NOMO-1 treated with dmso at 0.1 percent for 144 hours (cell line): ENCODE data around the gene SHTN1.
A peak's percentile ranks its signal among the peaks of the same experiment; 100 is the strongest.

Experiments used
- DNase-seq: peaks from one replicate; lab custom pipeline; 2025; ENCODE audit not compliant: unreplicated experiment; lab: John Stamatoyannopoulos, UW

Gene SHTN1

DNA sequence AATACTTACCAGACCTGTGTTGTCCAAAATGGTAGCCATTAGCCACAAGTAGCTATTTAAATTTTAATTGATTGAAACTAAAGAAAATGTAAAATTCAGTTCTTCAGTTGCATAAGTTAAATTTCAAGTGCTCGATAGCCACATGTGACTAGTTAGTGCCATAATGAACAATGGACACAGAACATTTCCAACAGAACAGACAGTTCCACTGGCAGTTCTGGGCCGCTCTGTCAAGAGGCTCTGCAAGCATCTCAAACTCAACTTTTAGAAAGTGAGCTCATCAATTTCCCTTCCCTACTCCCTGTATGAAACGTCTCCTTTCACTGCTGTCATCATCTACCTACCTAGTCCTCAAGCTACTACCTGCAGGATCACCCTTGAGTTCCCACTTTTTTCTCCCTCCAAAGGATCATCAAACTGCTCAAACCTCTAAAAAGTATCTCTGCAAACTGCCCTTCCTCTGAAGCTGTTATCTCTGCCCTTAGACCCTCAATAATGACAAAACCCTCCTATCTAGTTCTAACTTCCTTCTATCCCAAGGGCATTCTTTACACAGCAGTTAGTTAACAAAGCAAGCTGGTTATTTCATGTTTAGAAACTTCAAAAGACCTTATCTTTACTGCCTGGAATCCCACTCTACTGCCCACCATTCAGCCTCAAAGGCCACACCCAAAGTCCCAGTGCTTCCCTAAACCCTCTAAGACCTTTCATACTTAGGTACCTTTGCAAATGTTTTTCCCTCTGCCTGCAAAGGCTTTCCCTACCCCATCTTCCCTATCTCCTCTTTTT is 20.6 kb downstream of the SHTN1 start:
- DNase-seq, result no peak

DNA sequence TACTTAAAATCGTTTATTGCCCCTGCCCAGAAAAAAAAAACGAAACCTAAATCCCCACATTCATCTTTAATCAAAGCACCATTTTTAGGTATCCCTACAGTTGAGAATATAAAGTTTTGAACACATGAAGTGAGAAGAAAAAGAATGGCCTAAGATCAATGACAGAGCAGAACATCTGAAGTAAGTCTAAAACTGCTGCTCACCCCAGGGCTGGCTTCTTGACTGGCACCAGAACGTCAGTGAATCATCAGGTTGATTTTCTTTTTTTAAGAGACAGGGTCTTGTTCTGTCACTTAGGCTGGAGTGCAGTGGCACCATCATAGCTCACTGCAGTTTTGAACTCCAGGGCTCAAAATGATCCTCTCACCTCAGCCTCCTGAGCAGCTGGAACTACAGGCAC is 24.9 kb downstream of the SHTN1 start:
- DNase-seq, result no peak

DNA sequence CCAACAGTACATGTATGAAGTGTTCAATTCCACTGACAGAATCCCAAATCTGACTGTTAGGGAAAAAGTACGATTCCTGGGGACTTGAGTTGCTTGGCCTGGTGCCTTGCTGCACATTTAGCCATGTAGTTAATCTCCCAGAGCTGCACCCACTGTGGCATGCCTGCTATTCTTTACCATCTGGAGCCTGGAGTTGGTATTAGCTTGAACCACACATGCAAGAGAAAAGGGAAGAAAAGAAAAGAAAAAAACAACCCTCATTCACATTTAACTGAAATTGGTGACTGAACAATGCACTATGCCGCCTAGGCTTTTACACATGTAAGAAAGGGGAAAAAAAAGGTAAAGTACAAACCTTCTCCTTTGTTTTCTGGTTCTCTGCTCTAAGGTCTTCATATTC is 26.1 kb downstream of the SHTN1 start:
- no peak for DNase-seq

DNA sequence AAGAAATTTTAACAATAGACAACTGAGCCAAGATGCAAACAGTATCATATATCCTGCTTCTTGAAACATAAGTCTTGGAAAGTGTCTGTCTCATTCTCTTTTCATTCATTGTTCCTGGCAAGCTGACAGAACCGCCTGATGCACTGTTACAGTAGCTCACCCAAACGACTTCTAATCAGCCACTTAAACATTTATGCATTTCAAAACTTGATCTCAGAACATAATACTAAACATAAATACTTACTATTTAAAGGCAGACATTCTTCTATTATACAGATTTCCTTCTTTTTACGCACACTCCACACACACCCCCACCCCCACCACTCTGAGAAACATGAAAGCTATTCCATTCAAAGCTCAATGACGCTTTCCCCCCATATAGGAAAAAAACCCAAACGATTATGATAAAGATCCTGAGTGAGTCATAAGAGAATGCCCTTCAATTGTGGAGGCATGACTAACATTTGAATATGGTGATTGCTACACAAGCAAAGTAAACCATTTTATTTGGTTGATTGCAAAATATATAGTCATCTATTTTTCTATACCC is 30.5 kb downstream of the SHTN1 start:
- DNase-seq, result no peak

DNA sequence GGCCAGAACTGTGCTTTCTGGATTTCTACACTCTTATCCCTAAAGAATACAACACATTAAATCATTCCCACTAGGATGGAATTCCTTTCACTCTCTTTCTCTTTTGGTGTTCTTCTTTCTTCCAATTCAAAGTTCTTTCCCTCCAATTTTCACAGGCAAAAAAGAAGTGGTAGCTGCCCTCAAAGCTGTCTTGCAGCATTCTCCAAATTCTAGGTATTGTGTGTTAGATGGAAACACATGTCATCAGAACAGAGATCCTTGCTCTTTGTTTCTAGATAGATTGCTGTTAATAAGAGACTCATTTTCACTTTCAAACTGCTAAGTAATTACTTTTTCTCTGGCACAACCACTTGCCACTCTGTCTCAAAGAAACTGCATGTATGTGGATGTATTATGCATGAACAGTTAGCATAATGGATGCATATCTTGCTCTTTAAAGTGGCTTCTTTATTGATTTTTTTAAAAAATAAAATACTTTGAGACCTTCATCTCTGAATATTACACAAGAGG is 31.0 kb downstream of the SHTN1 start:
- DNase-seq, result no peak

DNA sequence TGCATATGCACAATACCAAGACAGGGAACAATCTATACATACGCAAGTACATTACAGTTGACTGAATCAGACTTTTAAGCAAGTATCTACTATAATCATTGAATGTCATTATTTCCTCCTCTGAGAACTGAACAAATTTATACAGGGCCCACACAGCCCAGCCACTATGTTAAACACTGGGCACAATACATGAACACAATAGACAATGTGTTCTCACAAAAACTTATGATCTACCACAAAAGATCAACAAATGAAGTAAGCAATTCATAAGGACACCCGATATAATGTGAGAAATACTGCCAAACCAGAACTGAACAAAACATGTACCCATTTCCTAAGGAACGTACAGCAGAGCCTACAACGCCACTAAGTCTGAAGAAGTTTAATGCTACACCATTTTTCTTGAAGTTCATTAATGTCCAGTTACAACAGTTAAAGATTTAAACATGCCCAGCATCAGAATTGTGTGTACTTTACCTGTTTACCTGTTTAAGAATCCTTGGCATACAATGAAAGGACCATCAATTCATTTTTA is 31.5 kb downstream of the SHTN1 start:
- DNase-seq, result no peak

DNA sequence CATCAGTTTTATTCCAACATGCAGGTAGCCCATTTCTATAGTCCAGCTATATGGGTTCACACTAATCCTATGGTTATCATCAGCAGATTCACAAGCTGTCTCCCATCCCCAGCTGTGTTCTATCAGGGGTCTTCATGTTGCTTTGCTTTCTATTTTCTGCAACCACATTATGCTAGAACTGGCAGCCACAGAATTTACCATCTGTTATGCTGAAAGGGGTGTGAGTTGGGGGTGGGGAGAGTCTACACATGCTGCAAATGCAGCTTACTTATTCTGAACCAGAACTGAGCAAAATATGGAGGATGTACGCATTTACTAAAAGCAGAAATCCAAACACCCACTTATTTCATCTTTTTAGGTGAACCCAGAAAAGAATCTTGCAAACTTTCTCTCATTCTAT is 32.9 kb downstream of the SHTN1 start:
- no peak for DNase-seq

DNA sequence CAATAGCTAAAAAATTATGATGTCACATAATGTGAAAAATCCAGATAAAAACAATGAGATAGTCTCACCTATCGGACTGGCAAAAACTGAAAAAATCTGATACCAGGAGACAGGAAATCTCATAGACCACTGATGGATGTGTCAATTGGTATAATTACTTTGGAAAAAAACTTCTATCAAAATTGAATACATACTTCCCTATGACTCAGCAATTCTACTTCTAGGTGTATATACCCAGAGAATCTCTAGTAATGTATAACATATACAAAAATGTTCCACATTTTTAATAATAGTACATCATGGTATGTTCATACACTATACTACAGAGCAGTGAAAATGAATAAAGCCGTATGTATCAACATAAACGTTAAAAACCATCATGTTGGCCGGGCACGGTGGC is 34.9 kb downstream of the SHTN1 start:
- no peak for DNase-seq

DNA sequence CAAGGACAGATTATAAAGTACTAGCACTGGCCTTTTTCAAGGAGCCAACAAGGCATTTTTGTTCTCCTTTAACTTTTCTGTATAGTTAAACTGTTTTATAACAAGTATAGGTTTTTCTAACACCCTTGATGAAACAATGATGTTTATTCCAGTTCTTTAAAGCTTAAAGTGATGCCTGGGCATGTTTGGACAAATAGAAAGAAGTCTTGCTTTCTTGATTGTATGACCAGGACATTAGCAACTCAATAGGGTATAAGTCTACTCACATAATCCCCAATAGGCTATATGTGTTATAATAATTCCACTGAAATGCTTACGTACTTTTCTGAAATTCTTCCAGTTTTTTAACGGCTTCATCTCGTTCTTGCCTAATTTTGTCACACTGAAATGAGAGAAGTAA is 36.7 kb downstream of the SHTN1 start:
- no peak for DNase-seq

DNA sequence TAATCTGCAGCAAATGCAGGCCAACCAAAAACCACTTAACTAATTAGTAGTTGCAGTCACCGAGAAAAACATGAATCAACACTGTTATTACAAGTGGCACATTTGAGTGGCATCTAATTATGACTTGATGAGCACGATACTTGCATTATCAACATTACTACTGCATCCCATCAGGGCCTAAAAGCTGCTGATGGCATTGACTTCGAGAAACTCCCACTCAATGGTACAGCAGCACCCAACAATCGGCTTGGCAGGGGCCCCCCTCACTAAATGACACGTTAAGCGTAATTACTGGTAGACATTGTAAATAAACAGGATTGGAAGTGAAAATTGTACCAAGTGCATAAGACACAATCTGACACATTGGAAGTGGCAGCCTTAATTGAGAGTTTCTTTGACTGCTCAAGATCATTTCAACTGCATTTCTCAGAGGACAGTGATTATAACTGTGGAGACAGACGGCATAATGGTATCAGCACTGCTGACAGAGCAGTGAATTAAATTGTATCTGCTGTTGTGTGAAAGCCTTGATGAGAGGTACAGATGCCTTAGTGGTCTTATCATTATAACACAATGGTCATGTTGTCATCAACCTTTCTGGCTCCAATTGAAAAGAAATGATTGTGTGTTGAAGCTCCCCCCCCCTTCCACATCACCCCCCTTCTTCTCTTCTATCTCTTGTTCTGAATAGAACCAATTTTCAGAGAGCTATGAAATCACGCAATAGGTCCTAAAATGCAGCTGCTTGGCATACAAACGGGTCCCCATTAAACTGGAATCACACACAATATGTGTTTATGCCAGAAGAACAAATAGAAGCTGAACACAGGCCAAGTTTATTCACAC is 43.4 kb downstream of the SHTN1 start:
- no peak for DNase-seq

DNA sequence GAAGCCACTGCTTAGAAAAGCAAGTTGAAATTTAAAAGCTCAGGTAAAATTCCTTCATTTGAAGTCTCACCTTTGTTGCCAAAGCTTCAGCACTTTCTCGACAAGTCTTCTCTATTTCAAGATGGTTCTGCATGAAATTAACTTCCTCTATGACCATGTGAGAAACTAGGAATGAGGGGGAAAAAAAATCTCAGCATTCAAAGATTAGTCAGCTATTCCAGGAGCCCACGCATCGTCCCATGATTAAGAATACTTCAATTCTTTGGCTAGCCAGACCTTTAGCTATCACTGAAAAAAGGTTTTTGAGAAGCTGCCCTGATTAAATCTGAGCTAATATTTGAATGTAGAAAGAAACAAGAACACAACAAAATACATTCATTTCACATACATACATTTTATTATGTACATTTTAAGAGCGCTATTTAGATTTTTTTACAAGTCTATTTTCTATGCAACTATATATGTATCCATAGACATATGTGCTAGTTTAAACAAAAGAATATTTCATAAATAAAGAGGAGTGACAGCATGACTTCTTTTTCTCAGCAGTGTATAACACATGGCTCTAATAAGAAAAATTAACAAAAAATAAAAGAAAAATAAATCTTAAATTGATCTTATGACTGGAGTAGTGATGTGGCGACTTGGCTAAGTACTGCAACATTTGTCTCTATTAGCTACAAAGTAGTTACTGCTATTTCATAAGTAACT is 44.8 kb downstream of the SHTN1 start:
- no peak for DNase-seq

DNA sequence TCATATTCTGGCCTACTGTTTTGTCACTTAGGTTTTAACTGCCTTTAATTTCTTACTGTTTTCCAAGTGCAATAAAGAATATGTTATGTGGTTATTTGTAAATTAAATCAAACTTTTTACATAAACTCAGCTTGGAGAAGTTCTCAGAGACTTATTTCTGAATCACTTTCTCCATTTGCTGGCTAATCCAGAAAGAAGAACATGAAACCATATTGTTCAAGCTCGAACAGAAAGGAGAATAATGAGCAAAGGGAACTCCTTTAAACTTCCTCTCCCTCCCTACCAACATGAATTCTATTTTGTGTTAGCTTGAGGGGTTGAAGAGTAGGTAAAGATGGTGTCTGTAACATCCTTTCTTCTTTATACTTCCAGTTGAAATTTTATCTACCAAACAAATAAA is 52.3 kb downstream of the SHTN1 start:
- no peak for DNase-seq

DNA sequence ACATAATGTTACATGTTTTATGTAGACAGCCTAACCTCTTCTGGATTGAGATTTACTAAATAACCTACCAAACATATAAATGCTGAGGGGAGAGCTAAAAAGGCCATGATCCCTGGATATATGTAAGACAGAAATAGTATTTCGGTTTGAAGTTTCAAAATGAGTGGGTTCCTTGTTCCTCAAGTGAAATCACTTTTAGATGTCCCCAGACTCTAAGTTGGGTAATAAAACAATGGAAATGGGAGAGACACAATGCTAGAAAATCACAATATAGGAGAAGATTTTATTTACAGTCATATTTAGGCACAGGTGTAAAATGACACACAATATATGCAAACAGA is 56.5 kb downstream of the SHTN1 start:
- no peak for DNase-seq

DNA sequence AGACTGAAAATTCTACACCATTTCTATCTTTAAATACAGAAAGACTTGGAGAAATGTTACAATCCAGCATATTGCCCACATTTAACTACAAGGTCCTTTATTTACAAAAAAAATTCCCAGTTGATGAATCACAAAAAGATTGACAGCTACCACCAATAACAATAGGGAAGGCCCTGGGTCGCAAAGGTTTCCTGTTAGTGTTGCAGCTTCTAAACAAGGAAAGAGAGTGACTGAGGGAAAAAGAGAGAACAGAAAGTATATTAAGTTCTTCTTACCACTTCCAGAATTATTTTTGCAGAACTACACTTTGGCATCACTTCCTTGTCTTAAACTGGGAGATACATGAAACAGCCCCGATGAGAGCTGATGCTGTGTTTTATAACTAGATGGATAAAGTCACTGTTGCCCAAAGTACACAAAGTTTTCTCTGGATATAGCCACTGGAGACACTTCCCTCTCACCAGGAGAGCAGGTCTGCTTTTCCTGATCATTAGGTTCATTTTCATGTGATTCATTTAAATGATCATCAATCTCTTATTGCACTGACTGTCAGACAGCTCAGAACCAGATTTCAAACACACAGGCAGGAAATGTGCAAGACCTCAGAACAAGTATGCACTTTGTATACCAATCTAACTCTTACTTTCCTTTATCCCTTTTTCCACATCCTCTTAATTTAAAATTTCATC is 57.0 kb downstream of the SHTN1 start:
- DNase-seq, result peak; percentile 73

DNA sequence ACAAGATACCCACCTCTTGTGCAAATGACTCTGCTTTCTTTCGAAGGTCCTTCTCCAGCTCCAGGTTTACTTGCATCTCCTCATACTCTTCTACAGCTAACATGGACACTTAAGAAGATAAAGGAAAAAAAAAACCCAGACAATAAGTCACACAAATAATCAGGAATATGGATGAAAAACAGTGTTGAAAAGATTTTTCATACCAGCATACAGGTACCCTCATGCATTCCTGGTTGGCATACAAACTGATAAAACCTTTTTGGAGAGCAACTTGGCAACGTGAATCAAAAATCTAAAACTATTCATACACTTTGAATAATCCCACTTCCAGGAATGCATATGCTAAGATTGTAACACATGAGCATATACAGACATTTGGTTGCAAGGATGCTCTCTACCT is 60.1 kb downstream of the SHTN1 start:
- DNase-seq, result no peak

DNA sequence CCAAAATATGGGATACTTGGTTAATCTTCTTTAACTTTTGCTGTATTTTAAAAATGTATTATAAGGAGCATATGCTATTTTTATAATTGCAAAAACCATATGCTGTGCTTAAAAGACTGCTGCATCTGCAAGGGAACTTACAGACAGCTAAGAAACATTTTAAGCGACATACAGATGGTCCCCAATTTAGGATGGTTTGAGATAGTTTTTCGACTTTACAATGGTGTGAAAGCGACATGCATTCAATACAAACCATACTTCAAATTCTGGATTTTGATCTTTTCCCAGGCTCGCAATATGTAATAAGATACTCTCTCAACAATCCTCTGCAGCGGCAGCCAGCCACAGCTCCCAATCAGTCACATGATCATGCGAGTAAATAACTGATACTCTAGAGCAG is 73.2 kb downstream of the SHTN1 start:
- DNase-seq, result no peak

DNA sequence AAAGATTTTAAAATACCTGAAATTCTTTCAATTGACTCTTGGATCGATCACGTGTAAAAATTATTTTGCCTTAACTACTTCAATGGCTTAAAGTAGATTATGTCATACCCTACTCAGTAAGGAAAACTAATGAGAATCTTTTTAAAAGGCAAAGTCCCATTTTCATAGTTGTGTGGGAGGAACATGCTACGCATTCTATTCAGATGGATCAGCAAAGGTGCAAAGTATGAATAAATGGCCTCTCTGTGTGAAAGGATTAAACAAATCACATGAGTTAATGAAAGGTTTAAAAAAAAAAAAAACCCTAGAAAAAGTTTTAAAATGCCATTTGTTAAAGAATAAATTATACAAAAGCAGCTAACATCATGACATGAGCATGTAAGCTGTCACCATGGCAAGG is 78.6 kb downstream of the SHTN1 start:
- DNase-seq, result no peak

DNA sequence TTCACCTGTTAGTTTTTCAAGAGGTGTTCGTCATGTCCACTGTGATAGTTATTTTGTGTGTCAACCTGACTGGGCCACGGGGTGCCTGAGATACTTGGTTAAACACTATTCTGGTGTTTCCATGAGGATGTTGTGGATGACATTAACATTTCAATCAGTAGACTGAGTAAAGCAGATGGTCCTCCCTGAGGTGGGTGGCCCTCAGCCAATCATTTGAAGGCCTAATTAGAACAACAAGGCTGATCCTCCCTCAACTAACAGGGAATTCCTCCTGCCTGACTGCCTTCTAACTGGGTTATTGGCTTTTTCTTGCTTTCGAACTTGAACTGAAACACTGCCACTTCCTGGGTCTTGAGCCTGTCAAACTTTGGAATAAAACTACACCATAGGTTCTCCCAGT is 79.9 kb downstream of the SHTN1 start:
- DNase-seq, result no peak

DNA sequence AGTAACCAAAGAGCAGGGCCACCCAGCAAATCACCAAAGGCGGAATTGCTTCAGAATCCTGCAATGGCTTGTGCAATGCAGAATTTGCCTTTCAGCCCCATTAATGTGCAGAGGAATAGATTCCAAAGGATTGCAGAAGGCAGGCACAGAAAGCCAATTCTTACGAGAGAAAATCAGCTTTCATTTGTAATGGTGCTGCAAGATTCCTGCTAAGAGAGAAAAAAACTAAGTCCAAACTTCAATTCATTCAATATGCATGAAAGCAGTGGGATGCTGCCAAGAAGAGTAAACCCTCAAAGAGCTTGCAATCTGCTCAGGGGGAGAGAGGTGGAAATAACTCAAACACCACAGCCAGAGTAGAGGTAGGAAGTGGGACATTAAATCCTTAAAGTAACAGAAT is 85.3 kb downstream of the SHTN1 start:
- no peak for DNase-seq

DNA sequence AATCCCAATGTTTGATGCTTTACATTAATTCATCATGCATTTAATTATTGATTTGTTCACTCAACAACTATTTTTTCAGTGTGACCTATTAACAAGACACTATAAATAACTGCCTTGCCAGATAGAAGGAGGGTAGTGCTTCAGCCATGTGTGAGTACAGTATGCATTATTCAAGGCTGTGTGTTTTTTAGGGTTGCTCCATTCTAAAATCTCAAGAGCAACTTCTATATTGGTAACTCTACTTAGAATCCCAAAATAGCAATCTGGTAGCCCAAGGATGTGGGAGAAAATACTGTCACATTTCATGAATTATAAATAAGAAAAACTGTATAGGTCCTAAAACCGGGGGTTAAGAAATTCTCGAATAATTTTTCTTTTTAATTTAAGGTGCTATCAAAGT is 85.8 kb downstream of the SHTN1 start:
- no peak for DNase-seq

DNA sequence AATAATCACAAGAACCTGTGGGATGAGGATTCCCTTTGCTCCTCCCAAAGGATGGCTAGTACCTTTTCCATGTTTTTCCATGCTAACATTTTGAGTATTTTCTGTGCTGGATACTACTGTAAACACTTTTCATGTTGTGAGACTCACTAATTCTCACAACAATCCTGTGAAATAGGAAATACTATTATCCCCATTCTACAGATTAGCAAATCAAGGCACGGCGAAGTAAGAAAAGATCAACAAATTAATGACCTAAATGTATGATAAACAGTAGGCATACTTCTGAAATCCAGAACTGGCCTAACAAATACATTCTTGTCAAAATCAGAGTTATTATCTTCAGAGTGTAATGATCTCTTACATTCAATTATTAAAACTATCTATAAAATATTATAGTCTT is 86.4 kb downstream of the SHTN1 start:
- no peak for DNase-seq
